Panc1 (cell line): Measurements from ENCODE around the gene CENATAC. TPM values are rescaled to one million over a fixed set of nuclear protein-coding genes. Genes with fewer than 3 reads are reported as not detected.

ENCODE experiments used
- ATAC-seq: fragments of 200-7000 bp; cut with Tn5 transposase; 2 replicates; pipeline ENCODE4 v1.9.1; 2020; ENCODE audit warnings: mild to moderate bottlenecking, moderate library complexity
- BruUV-seq: library from RNA; stranded (reverse); fragments of 400-500 nt; replicated peaks from 2 replicates; lab custom pipeline; 2021; lab: Mats Ljungman, UMichigan
- CTCF ChIA-PET: fragments of 300-600 bp; sonication (Branson Sonifier 250); formaldehyde crosslinking; loops from one replicate; lab custom pipeline; 2022; ENCODE audit warnings: antibody characterized with exemption; lab: Charles Lee
- POLR2A ChIA-PET: fragments of 300-600 bp; sonication (Branson Sonifier 250); formaldehyde crosslinking; loops from one replicate; lab custom pipeline; 2022; ENCODE audit warnings: antibody characterized with exemption; lab: Charles Lee
- DNase-seq: peaks from one replicate; pipeline ENCODE4 v3.0.0-alpha.2; 2010; ENCODE audit warnings: low read depth, low spot score
- H3K27ac ChIP-seq: 2 replicates; pipeline ENCODE4 v1.5.1; 2011; ENCODE audit warnings: mild to moderate bottlenecking, low read length, inconsistent platforms
- H3K27me3 ChIP-seq: fragments of 200-500 bp; sonication (Bioruptor generic); 2 replicates; pipeline ENCODE4 v1.6.0; 2014; ENCODE audit warnings: low read length, inconsistent platforms; ENCODE audit not compliant: control insufficient read depth, insufficient read depth
- H3K36me3 ChIP-seq: fragments of 200-500 bp; sonication (Bioruptor generic); 2 replicates; pipeline ENCODE4 v1.5.1; 2014; ENCODE audit warnings: inconsistent platforms, mild to moderate bottlenecking, low read length, moderate library complexity; ENCODE audit not compliant: control insufficient read depth, insufficient read depth
- H3K4me1 ChIP-seq: 2 replicates; pipeline ENCODE4 v1.5.1; 2011; ENCODE audit warnings: inconsistent platforms, mild to moderate bottlenecking, low read length, moderate library complexity; ENCODE audit not compliant: control insufficient read depth, insufficient read depth
- H3K4me3 ChIP-seq, 2 experiments: 2 replicates each; pipeline ENCODE4 v1.5.1; 2011 to 2012; ENCODE audit warnings: low read depth in 2 of 2, low read length in 2 of 2, mild to moderate bottlenecking in 2 of 2, inconsistent platforms in 1 of 2, moderate library complexity in 1 of 2
- H3K9me3 ChIP-seq: fragments of 200-500 bp; sonication (Bioruptor generic); 2 replicates; pipeline ENCODE4 v1.5.1; 2014; ENCODE audit warnings: low read depth, mild to moderate bottlenecking, inconsistent platforms, low read length, moderate library complexity; ENCODE audit not compliant: control insufficient read depth, insufficient read depth
- POLR2AphosphoS5 ChIP-seq: IDR thresholded peaks from 2 replicates; pipeline ENCODE4 v1.6.1; 2012; ENCODE audit warnings: mild to moderate bottlenecking, low read depth, low read length, moderate library complexity
- SIN3A ChIP-seq: IDR thresholded peaks from 2 replicates; pipeline ENCODE4 v1.6.1; 2012; ENCODE audit warnings: low read depth, mild to moderate bottlenecking, low read length, moderate library complexity, borderline replicate concordance; ENCODE audit not compliant: insufficient read depth
- TCF7L2 ChIP-seq: IDR thresholded peaks from 2 replicates; pipeline ENCODE4 v1.6.1; 2011; ENCODE audit warnings: mild to moderate bottlenecking, low read depth, low read length, inconsistent platforms
- in situ Hi-C: cut with HindIII; loops from 2 replicates; pipeline ENCODE4 v1.10.0; 2016; ENCODE audit warnings: low sequenced_read_pairs, low pct_unique_long_range_greater_than_20kb
- intact Hi-C: fragments of 100-400 bp; cut with micrococcal nuclease; formaldehyde crosslinking; loops from one replicate; pipeline ENCODE4 v1.10.0; 2022; ENCODE audit not compliant: unreplicated experiment
- total RNA-seq: library from RNA; stranded (reverse); gene quantifications from one replicate; pipeline ENCODE4 v1.2.1, GENCODE V29; 2021; ENCODE audit not compliant: unreplicated experiment
- TF ChIP-seq, protein P1 (sequence below), 2 experiments: IDR thresholded peaks; 2 replicates each; pipeline ENCODE4 v1.6.1; 2011 to 2012; ENCODE audit warnings: low read depth in 2 of 2, control low read depth in 1 of 2, low read length in 1 of 2, mild to moderate bottlenecking in 1 of 2, moderate library complexity in 1 of 2; ENCODE audit not compliant: insufficient read depth in 1 of 2
- TF ChIP-seq, protein P2 (sequence below): fragments of 450-650 bp; IDR thresholded peaks from 2 replicates; pipeline ENCODE4 v1.5.1; 2017; ENCODE audit warnings: mild to moderate bottlenecking

The CENATAC gene
- total RNA-seq, 1 experiment from 2014 or later = 45.4 TPM

DNA sequence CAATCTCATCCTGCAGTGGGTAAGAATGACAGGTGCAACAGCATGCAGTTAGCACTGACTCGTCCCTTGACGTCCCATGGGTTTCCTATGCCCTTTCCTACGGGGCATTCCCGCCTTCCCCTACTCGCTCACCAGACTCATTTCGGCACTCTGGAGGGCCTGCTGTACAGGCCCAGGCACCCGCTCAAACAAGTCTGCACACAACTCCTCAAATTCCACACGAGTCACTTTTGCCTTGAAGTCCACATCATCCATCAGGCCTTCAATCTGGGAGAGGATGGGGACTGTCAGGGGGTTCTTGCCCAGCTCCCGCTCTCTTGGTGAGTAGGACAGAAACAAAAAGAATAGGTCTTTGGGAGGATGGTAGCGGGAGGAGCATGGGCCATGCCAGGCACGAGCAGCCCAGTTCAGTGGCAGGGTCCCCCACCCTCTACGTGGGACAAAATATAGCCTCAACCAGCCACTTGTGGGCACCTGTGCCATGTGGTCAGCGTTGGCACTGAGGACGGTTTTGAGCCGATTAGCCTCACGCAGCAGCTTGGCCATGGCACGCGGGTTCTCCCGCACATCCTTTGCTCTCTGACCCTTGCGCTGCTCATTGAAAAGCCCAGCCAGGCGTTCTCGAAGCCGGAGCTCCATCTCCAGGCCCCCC lies 54.4 kb downstream of the CENATAC start:
- in situ Hi-C loops = no loop called here
- H3K4me1 ChIP-seq = 0 out of 2 replicates have a peak, but pooled peaks cover 4% of the 10 kb centered on the region
- ChIA-PET CTCF (interaction anchor here (0.6 kb wide), 2 partner anchors 154 kb away, joined by 4 read pairs; partner anchors contain the start of gene CBL), POLR2A (no interaction called here)
- TF ChIP-seq, protein P1, sequence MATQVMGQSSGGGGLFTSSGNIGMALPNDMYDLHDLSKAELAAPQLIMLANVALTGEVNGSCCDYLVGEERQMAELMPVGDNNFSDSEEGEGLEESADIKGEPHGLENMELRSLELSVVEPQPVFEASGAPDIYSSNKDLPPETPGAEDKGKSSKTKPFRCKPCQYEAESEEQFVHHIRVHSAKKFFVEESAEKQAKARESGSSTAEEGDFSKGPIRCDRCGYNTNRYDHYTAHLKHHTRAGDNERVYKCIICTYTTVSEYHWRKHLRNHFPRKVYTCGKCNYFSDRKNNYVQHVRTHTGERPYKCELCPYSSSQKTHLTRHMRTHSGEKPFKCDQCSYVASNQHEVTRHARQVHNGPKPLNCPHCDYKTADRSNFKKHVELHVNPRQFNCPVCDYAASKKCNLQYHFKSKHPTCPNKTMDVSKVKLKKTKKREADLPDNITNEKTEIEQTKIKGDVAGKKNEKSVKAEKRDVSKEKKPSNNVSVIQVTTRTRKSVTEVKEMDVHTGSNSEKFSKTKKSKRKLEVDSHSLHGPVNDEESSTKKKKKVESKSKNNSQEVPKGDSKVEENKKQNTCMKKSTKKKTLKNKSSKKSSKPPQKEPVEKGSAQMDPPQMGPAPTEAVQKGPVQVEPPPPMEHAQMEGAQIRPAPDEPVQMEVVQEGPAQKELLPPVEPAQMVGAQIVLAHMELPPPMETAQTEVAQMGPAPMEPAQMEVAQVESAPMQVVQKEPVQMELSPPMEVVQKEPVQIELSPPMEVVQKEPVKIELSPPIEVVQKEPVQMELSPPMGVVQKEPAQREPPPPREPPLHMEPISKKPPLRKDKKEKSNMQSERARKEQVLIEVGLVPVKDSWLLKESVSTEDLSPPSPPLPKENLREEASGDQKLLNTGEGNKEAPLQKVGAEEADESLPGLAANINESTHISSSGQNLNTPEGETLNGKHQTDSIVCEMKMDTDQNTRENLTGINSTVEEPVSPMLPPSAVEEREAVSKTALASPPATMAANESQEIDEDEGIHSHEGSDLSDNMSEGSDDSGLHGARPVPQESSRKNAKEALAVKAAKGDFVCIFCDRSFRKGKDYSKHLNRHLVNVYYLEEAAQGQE (IDR thresholded peaks at IDR 0.05; ENCODE audit: insufficient read depth in 1 of 2, low read depth in 2 of 2, low read length in 1 of 2) = no peak
- TF ChIP-seq TCF7L2 (no peak), POLR2AphosphoS5 (no peak), SIN3A (no peak)
- TF ChIP-seq, protein P2, sequence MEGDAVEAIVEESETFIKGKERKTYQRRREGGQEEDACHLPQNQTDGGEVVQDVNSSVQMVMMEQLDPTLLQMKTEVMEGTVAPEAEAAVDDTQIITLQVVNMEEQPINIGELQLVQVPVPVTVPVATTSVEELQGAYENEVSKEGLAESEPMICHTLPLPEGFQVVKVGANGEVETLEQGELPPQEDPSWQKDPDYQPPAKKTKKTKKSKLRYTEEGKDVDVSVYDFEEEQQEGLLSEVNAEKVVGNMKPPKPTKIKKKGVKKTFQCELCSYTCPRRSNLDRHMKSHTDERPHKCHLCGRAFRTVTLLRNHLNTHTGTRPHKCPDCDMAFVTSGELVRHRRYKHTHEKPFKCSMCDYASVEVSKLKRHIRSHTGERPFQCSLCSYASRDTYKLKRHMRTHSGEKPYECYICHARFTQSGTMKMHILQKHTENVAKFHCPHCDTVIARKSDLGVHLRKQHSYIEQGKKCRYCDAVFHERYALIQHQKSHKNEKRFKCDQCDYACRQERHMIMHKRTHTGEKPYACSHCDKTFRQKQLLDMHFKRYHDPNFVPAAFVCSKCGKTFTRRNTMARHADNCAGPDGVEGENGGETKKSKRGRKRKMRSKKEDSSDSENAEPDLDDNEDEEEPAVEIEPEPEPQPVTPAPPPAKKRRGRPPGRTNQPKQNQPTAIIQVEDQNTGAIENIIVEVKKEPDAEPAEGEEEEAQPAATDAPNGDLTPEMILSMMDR = no peak
- H3K36me3 ChIP-seq = peaks cover 19% of the 10 kb centered on the region; the same call in 1 of the 2 replicates
- no peaks in the 10 kb centered on the region for H3K9me3 ChIP-seq
- H3K27me3 ChIP-seq = no peaks in the 10 kb centered on the region
- BruUV-seq = no TSS peak
- DNase-seq (no peak), ATAC-seq (no peak)
- no peak overlapping the region for H3K4me3 ChIP-seq
- intact Hi-C loops = no loop called here
- no peak overlapping the region for H3K27ac ChIP-seq

DNA sequence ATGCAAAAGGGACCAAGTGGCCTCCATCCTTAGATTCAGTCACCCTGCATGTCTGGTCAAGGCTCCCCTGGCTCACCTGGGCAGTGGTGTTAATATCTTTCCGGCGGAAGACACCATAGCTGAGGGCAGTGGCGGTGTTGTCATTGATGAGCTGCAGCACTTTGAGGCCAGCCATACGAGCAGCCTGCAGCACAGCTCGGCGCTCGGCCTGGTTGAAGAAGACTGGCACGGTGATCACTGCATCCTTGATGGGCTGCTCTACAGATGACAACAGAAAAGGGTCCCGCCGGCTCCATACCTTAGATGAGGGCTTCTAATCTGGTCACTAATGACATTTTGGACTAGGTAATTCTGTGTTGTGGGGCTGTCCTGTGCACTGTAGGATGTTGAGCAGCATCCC lies 56.5 kb downstream of the CENATAC start:
- TF ChIP-seq POLR2AphosphoS5 (no peak), SIN3A (no peak), TCF7L2 (no peak)
- TF ChIP-seq, protein P1 (IDR thresholded peaks at IDR 0.05; ENCODE audit: insufficient read depth in 1 of 2, low read depth in 2 of 2, low read length in 1 of 2) = no peak
- TF ChIP-seq, protein P2 = no peak
- H3K27me3 ChIP-seq = no peaks in the 10 kb centered on the region
- H3K27ac ChIP-seq = no peak overlapping the region
- no peak for ATAC-seq
- ChIA-PET CTCF (no interaction called here), POLR2A (no interaction called here)
- H3K4me1 ChIP-seq = peaks cover 7% of the 10 kb centered on the region; the same call in 1 of the 2 replicates
- no peak for DNase-seq
- BruUV-seq = no TSS peak
- H3K4me3 ChIP-seq = no peak overlapping the region
- H3K36me3 ChIP-seq = peaks cover 19% of the 10 kb centered on the region; the same call in 1 of the 2 replicates
- in situ Hi-C loops (no loop called here), intact Hi-C loops (no loop called here)
- H3K9me3 ChIP-seq = no peaks in the 10 kb centered on the region
